NCI-H2107 (cell line): ENCODE results near the gene AK6.
"Not testable (repeated sequence)": the region's sequence is repeated elsewhere in the genome, so short reads cannot be mapped to it uniquely, and the experiment has no call there.

Experiments
- DNase-seq: peaks from one replicate; lab custom pipeline; 2025; lab: John Stamatoyannopoulos, UW

AK6 gene

DNA sequence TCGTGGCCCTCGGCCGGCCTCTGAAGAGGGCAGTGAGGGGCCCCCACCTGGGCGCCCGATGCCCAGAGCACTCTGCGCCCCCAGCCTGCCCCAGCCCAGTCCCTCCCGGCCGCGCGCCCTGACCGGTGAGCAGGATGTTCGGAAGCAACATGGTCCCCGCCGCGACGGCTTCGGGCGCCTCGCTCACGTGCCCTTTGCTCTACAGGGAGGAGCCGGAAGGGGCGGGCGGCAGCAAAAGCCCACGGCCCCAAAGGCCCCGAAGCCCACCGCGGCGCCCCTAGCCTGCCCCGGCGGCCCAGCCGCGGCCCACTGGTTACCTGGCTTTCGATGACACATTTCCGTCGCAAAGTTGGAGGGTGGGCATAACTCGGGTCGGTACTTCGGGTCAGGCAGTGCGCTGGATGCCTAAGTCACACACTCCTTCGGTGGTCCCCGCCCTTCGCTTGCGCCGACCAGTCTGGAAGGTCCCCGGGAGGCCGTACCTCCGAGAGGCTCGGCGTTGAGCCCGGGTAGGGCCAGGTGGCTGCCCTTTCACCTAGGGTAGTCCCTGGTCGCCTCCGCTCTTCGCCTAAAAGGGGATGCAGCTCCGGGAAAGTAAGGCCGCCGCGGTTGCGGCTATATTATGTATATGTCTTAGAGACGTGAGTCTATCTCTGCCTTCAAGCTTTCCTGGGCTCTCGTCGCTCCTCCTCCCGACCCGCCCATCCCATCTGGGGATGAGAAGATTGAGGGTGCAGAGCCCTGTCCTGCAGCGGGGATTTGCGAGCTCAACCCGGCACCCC, at the start of gene AK6, which contains the start of the genes RAD17 and TAF9:
AK6 (minus strand) TSS at position 181 of the 782 bp plus-strand sequence; CDS start at position 151, 30 bp downstream.
RAD17 (plus strand) TSS at position 479 of the 782 bp plus-strand sequence. CDS start 2,391 bp downstream, outside the sequence.
TAF9 (minus strand) TSS at position 181 of the 782 bp plus-strand sequence. CDS start 3,783 bp downstream, outside the sequence.
- DNase-seq: peak; percentile 58

DNA sequence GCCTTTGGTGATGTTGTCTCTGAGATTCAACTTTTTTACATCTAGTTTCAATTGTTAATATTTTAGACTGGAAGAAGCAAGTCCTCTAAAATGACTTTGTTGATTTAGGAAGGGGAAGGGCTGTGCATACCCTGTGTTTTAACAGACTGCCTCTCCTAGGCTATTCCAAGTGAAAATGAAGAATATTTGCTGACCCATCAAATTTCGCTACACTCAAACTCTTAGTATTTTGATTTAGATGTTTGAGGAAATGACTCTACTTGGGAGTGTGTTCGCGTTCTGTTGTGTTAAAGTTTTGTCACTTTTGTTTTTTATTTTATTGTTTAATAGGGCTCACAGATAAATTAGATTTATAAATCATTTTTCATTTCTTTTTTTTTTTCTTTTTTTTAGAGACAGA, 49.2 kb upstream of the AK6 start:
- DNase-seq: no peak

DNA sequence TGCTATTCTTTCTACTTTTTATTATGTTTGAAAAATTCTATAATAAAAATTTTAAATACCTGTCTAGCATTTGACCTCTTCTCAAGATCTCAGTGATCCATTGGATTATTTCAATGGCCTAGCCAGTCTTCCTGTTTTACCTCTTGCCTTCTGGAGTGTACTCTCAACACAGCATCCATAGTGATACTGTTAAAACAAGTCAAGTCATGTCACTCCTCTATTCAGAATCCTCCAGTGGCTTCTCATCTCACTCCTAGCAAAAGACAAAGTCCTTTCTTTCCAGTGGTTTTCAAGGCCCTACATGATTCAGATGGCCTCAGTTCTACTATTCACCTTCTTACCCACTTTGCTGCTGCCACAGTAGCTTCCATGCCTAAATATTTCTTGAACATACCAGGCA, 47.4 kb upstream of the AK6 start:
- no peak for DNase-seq

- DNase-seq: no peak
These were observed 46.9 kb upstream of the AK6 start for GRCh38 chr5:69416180-69416579.

DNA sequence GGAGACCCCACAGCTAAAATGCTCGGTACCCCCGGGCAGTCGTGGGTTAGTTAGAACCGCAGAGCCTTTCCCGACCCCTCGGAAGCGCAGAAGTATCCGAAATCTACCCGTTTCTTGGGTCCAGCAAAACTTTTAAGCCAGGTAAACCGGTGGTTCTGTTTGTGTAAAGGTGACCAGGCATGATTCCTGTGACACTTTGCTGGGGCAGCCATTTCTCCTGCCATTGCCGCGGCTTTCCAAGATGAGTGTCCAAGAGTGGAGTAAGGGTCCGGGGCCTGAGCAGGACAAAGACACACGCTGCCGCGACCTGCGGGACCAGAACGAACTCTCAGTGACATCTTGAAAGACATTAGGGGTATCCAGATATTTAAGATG, 46.3 kb upstream of the AK6 start:
- DNase-seq: peak; percentile 34

DNA sequence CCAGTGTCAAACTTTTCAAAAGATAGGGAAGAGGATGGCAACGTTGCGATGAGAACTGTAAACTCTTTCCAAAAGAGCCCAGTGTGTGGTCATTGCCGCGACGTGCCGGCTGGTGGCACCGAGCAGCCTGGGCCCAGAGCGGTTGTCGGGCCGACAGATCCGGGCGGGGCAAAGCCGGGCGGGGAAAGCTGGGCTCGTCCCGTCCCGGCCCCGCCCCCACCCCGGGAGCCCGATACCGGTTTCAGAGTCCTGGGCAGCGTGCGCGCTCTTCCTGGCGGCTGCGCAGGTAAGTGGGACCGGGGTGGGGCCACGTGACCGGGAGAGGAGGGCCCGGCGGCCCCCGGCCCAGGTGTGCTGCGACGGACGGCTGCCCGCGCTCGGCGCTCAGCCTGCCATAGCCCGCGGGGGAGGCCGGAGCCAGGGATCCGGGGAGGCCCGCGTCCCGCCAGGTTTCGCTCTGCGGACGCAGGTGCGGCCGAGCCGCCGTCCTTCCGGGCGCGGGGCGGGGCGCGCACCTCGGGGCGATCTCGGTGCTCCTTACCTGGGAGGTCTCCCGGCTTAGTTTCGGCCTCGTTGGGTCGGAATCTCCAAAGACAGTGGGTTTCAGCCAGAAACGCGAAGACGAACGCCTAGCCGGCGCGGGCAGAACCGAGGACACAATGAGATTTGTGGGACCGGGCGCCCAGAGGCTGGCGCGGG, 45.7 kb upstream of the AK6 start, which contains the start of gene MARVELD2:
MARVELD2 (plus strand) TSS at position 232 of the 699 bp plus-strand sequence. CDS start 4,270 bp downstream, outside the sequence.
- DNase-seq: peak; percentile 81

DNA sequence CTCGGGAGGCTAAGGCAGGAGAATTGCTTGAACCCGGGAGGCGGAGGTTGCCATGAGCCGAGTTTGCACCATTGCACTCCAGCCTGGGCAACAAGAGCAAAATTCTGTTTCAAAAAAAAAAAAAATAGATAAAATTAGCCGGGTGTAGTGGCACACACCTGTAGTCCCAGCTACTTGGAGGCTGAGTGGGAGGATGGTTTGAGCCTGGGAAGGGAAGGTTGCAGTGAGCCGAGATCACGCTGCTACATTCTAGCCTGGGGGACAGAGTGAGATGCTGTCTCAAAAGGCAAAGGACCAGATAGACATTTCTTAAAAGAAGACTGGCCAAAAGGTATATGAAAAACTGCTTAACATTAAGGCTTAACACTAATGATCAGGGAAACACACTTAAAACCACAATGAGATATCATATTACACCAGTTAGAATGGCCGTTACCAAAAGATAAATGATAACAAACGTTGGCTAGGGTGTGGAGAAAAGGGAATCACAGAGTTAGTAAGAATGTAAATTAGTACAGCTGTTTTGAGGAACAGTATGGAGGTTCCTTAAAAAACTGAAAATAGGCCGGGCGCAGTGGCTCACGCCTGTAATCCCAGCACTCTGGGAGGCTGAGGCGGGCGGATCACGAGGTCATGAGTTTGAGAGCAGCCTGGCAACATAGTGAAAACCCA, 35.5 kb upstream of the AK6 start:
- no peak for DNase-seq

GRCh38 chr5:69378376-69378775, 9.1 kb upstream of the AK6 start:
- no peak for DNase-seq

DNA sequence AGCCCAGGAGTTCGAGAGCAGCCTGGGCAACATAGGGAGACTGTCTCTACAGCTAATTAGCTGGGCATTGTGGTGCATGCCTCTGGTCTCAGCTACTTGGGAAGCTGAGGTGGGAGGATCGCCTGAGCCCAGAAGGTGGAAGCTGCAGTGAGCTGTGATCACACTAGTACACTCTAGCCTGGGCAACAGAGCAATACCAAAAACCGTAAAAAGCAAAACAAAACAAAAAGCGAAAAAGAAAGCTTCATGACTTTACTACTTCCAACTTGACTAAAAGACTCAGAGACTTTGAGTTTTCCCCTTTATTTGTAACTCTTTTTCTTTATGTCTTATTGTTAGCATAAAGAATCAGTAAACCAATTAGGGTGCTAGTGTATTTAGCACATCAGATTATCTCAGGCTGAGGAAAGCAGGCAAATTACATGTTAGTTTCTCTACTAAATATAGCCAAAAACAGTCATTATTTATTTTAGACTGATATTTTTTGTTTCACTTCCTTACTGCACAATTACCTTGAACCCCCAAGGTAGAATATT, 5.7 kb upstream of the AK6 start:
- no peak for DNase-seq

DNA sequence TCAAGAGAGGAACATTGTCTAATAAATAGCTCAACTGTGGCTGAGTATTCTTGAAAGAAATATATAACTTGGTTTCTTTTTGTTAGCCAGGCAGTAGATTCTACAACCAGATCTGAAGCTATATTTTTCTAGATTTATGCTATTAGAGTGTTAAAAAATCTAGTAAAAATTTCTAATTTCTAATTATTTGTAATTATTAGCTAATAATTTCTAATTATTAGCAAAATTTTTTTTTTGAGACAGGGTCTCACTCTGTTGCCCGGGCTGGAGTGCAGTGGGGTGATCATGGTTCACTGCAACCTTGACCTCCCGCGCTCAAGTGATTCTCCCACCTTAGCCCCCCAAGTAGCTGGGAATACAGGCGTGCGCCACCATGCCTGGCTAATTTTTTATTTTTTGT, 3.1 kb upstream of the AK6 start:
- DNase-seq: no peak

DNA sequence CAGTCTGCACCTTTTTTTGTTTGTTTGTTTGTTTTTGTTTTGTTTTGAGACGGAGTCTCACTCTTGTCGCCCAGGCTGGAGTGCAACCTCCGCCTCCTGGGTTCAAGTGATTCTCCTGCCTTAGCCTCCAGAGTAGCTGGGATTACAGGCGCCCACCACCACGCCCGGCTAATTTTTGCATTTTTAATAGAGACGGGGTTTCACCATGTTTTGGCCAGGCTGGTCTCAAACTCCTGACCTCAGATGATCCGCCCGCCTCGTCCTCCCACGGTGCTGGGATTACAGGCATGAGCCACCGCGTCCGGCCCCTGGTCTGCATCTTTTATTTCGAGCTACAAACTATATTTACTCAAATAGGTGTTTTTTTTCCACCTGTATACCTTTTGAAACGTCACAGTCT, 1.0 kb upstream of the AK6 start:
- not testable (repeated sequence) for DNase-seq

DNA sequence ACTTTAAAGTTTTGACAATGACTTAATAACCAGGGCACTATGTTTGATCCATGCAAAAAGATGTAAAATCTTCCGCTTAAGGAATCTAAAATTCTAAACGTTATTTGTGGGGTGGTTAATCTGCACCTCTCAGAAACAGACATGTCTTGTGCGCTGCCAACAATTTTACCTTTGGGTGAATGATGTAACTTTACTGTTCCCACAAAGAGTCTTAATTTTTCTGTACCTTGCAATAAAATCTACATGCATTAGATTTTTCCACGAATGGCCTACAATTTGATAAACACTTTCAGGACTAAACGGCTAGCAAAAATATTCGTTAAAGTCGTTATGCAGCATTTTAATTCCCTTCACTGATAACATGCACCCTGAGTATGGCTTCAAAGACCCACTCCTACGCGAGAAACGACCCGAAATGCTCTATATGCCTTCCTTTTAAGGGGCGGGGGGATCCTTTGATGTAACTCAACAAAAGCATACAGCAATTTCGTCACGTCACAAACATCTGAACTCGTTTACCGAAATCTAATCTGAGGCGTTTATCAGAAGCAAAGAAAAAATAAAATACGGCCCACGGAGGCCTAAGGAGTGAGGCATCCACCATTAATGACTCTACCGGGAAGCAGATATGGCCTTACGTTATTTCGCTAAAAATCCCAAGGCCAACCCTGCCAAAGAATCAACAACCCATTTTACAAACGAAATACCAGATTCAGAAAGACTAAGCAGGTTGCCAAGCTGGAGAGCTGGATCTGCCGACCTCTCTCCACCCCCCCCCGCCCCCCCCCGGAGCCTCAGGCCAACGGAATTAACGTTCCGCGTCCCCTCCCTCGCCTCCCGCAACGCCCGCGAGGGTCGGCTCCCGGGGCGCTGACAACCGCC, 621 bp downstream of the AK6 start:
- no peak for DNase-seq

GRCh38 chr5:69367697-69368279, 1.5 kb downstream of the AK6 start:
- no peak for DNase-seq

DNA sequence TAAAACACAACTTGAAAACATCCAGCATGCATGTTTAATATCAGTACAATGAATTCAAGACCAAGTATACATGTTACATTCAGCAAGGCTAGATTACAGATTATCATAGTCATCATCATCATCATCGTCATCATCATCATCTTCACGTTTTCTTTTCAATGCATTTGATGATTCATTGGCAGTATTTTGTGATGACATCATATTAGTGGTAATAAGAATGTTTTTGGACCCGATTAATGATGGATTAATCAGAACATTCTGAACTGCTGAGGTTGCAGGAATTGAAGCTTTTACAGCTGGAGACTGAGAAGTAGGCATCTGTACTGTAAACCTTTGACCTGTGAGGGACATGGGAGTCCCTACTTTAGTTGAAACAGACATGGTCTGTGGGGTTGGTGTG, 4.5 kb downstream of the AK6 start:
- DNase-seq: no peak

DNA sequence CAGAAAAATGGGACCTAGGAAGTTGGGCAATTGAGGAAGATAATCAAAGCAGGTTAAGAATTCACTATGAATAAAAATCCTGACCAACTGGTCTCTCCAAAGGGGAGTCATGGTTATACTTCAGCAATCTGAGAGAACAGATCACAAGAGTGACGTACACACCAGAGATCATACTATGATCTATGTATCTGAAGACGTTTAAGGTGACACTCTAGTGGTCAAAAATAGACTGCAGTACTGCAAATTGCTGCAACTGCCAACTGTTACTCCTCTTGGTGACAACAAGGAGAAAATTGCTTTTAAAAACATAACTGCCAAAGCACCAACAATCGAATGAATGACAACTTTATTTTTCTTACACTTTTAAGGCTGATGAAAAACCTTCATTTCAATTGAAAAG, 4.9 kb downstream of the AK6 start:
- DNase-seq: no peak

DNA sequence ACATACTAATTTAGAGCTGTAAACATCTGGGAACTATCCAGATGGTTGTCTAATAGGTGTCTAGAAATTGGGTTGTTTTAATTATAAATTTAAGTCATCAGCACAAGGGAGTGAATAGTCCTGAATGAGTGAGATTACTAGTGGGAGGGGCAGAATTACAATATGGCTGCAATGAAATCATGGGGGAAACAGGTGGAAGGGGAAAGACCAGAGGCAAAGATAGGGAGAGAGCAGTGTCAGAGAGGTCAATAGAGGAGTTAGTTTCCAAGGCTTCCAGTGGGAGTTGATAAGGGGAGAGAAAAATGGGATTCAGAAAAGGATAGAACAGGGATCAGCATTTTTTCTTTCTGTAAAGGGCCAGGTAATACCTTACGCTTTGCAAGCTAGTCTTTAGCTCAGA, 8.9 kb downstream of the AK6 start:
- no peak for DNase-seq

DNA sequence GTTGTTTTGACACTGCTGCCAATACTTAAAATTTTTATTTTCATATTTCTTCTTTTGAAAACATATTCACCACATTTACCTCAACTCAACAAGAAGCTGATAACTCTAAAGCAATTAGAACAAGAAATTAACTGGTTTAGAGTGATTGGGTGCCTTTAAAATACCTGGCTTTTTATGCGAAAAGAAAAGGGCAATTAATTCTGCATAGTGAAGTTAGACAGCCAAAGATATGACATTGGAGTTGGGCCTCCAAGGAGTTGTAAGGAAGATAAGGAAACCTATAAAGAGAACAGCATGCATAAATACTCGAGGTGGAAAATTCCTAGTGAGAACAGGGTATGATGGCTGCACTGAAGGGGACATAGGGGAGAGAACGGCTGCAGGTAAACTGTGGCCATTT, 9.6 kb downstream of the AK6 start:
- DNase-seq: no peak

GRCh38 chr5:69350664-69351063, 18.7 kb downstream of the AK6 start:
- no peak for DNase-seq

DNA sequence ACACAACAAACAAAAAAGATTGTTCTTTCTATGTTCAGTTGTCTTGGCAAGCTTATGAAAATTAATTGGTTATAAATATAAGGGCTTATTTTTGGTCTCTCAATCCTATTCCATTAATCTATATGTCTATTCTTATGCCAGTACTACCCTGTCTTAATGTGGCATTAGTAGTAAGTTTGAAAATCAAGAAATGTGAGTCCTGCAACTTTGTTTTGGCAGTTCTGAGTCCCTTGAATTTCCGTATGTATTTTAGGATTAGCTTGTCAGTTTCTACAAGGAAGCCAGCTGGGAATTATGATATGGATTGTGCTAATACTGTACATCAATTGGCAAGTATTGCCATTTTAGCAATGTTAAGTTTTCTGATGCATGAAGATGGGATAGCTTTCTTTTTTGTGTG, 26.2 kb downstream of the AK6 start:
- DNase-seq: no peak

DNA sequence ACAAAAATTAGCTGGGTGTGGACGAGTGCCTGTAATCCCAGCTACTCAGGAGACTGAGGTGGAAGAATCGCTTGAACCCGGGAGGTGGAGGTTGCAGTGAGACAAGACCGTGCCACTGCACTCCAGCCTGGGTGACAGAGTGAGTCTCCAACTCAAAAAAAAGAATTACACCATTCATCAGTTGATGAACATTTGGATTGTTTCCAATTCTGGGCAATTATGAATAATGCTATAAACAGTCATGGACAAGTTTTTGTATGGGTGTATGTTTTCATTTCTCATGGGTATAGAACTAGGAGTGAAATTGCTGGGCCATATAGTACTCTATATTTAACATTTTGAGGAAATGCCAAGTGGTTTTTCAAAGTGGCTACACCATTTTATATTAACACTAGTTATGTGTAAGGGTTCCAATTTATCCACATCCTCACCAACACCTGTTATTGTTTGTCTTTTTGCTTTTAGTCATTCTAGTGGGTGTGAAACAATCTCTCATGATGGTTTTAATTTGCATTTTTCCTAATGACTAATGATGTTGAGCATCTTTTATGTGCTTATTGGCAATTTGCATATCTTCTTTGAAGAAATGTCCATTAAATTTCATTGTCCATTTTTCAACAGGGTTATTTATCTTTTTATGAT, 27.7 kb downstream of the AK6 start:
- no peak for DNase-seq
